HG02885 (cell line): ENCODE measurements around the gene EARS2.
"Not testable (repeated sequence)": the region's sequence is repeated elsewhere in the genome, so short reads cannot be mapped to it uniquely, and the experiment has no call there.

Experiments
- ATAC-seq: cut with Tn5 transposase; IDR thresholded peaks from one replicate; pipeline ENCODE4 v1.9.1; 2021; ENCODE audit warnings: mild to moderate bottlenecking; ENCODE audit not compliant: unreplicated experiment, poor library complexity

The EARS2 gene

DNA sequence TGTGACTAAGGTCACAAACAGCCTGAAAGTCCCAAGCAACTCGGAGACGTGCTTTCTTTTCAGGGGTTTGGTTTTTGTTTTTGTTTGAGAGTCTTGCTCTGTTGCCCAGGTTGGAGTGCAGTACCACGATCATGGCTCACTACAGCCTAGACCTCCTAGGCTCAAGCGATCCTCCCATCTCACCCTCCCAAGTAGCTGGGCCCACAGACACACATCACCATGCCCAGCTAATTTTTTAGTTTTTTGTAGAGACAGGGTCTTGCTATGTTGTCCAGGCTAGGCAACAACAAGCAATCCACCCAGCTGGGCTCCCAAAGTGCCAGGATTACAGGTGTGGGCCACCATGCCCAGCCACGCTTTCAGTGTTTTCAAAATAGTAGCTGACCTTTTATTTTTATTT is 27.1 kb downstream of the EARS2 start:
- ATAC-seq, result no peak

DNA sequence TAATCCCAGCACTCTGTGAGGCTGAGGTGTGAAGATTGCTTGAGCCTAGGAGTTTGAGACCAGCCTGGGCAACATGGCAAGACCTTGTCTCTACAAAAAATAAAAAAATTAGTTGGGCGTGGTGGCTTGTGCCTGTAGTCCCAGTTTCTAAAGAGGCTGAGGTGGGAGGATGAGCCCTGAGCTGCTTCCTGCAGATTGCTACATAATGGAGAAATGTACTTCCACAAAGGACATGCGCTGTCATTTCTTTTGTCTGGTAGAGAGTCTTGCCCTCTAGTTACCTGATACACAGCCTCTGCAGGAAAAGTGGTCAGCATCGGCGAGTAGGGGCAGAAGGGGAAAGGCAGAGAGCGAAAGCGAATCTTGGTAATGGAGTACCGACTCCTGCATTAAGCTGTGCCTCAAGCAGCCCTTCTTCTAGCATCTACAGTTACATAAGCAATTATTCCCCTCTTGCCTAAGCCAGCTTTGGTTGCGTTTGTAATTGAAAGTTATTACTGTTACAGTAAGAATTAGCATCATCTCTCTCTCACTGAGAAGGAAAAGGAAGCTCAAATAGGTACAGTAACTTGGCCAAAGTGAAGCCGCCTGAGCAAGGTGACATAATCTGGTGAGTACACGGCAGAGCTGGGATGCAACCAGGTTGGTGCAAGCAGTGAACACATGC is 28.4 kb downstream of the EARS2 start:
- ATAC-seq, result no peak

DNA sequence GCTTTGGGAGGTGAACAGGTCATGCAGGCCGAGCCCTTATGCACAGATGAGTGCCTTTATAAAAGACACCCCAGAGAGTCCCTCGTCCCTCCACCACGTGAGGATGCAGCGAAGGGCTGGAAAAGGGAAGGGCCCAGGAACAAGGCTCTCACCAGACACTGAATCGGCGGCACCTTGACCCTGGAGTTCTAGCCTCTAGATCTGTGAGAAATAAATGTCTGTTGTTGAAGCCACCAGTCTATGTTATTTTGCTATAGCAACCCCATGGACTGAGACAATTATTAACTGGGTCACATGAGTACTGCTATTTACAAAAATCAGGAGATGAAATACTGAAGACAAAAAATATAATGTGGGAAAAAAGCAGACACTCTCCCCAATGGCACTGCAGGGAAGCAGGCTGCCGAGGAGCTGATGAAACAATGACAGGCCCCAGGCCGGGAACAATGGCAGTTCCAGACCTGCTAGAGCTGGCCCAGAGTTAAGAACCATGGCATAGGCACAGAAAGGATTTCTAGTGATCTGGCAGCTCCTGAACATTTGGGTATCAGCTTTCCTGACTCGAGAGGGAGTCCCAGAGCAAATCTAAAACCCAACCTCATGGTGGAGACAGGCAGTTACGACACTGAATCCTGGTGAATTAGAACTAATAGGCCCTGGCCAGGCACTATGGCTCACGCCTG is 29.0 kb downstream of the EARS2 start:
- no peak for ATAC-seq

DNA sequence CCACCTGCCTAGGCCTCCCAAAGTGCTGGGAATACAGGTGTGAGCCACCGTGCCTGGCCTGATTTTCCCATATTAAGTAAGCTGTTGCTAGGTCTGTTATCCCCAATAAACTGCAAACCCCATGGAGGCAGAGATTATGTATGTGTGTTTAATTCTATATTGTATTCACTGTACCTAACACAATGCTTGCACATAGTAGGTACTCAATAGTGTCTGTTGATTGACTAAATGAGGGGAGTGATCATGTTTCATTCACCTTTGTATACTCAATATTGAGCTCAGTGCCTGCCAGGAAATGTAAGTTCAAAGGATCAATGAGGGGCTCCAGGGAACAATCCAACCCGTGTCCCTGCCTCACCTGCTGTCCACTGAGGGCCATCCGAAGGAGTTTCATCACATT is 32.3 kb downstream of the EARS2 start:
- ATAC-seq, result no peak

DNA sequence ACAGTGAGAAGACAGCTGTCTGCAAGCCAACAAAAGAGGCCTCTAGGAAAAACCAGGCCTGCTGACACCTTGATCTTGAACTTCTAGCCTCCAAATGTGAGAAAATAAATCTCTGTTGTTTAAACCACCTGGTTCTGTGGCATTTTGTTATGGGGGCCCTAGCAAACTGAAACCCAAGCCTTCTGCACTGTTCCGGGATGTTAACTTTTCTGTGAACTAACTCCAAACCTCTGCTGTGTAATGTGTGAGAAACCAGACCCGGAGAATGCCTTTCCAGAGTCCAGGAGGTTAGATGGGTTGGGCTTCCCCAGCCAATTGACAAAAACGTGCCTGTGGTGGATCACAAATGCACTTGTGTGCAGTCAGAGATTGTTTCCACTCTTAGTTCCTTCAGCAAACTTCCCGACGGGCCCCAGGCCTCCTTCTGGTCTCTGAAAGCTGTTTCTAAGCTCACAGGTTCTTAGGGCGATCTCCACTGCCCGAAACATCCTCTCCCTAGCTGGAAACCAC is 33.2 kb downstream of the EARS2 start:
- no peak for ATAC-seq

DNA sequence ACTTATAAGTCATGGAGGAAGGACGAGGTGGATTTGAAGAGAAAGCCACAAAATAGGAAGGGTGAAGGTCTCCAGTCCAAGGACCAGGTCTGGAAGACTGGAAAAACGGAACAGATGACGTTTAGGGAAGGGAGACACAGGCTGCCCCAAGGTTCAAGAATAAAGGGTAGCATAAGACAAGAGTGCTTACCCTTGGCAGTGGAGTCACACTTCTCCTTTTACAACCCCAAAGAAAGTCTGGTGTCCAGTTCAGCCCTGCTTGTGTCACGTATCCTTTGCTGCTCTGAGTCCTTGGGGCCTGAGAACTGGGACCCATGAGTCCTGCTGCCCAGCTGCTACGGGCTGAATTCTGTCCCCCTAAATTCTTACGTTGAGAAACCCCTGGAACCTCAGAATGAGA is 33.8 kb downstream of the EARS2 start:
- no peak for ATAC-seq

DNA sequence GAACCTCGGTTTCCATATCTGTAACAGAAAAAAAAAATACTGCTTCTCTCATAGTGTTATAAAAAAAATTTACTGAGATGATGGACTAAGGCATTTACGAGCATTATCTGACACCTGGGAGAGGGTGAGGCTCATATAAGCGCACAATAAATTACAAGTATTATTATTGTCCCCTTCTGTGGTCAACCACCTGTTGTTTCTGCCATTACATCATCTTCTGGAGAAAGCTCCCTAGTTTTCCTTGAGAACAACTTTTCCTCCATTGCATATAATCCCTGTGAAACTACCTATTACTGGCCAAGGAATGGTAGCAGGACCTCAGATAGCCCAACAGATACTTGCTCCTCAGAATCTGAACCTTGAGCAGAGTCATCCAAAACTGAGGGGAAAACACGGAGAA is 35.2 kb downstream of the EARS2 start:
- no peak for ATAC-seq

DNA sequence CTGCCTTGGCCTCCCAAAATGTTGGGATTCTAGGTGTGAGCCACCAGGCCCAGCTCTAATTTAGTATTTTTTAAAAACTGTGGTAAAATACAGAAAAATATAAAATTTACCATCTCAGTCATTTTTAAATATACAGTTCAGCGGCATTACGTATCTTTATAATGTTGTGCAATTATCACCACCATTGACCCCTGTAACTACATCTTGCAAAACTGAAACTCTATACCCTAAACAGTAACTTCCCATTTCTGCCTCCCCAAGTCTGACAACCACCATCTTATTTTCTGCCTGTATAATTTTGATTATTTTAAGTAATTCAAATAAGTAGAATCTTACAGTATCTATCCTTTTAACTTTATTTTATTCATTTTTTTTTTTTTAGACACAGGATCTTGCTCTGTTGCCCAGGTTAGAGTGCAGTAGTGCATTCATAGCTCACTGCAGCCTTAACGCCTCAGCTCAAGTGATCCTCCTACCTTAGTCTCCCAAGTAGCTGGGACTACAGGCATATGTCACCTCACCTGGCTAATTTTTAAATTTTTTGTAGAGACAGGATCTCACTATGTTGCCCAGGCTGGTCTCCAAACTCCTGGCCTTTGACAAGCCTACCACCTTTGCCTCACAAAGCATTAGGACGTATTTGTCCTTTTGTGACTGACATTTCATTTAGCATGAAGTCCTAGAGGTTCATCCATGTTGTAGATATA is 36.0 kb downstream of the EARS2 start:
- no peak for ATAC-seq

DNA sequence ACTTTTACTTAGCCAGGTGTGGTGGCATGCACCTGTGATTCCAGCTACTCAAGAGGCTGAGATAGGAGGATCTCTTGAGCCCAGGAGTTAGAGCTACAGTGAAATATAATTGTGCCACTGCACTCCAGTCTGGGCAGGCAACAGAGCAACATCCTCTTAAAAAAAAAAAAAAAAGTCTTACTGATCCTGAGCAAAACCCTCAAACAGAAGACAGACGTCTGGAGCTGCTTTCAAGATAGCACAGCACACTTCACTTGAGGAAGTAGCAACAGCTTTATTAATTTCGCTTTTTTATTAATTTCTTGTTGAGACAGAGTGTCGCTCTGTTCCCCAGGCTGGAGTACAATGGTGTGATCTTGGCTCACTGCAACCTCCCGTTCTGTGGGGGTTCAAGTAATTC is 36.6 kb downstream of the EARS2 start:
- ATAC-seq, result no peak

DNA sequence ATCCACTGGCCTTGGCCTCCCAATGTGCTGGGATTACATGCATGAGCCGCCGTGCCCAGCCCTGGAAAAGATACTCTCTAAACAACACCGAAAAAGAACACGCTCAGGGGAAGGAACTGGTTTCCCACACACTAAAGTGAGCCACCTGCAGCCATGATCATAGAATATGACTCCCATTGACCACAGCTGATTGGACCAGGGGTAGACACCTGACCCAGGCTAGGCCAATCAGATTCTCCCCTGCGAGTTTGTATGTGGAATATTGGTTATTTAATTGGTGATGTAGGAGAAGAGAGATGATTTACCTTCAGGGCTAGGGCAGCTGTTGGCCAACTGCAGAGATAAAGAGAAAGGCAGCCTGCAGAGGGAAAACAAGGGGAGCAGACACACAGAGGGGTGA is 37.9 kb downstream of the EARS2 start:
- ATAC-seq, result no peak

DNA sequence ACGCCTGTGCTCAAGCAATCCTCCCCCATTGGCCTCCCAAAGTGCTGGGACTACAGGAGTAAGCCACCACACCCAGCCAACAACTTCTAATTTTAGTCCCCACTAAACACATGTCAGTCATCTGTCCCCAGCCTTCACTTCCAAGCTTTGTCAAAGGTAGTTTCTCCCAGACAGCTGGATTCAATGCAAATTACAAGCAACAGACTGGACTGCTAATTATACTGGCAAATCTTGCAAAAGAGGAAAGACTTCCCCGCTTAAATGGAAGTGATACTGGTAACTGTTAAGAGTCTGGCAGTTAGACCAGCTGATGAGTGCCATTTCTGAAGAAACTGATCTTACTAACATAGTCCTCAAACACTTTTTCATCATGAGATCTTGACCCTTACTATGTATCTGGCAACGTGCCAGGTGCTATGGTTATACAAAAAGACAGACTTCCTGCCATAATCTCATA is 38.7 kb downstream of the EARS2 start:
- ATAC-seq, result no peak

DNA sequence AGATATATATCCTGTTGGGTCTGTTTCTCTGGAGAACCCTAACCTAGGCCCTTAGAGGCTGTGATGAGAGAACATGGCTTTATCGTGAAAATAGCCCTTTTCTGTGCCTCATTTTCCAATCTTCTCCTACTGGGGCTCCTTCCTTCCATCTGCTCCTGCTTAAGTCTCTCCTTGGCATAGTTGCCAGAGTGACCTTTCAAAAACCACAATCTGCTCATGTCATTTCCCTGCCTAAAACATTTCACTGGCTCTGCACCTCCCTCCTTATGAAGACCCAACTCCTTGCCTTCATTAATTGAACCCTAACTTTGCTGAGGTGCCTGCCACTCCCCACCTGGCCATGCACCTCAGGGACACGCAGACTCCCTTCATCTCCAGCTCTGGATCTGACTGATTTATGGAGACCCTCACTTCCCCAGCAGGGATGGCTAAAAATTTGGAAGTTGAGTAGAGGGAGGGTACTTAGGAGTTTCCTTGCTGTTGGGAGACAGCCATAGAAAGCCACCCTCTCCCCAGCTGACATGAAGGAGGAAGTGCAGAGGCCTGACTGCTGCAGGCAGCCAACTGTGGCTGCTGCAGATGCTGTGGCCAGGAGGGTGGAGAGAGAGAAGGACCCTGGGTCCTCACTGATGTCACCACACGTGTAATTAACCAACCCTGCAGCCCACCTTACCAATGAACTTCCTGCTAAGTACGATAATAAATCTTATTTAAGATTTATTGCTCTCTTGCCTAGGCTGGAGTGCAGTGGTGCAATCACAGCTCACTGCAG is 40.6 kb downstream of the EARS2 start:
- ATAC-seq, result no peak

DNA sequence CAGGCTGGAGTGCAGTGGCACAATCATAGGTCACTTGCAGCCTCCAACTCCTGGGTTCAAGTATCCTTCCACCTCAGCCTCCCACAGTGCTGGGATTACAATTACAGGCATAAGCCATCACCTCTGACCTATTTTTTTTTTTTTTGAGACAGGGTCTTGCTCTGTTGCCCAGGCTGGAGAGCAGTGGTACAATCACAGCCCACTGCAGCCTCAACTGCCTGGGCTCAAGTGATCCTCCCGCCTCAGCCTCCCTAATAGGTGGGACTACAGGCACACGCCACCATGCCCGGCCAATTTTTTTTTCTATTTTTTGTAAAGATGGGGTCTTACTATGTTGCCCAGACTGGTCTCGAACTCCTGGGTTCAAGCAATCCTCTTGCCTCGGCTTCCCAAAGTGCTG is 41.3 kb downstream of the EARS2 start:
- ATAC-seq, result no peak

DNA sequence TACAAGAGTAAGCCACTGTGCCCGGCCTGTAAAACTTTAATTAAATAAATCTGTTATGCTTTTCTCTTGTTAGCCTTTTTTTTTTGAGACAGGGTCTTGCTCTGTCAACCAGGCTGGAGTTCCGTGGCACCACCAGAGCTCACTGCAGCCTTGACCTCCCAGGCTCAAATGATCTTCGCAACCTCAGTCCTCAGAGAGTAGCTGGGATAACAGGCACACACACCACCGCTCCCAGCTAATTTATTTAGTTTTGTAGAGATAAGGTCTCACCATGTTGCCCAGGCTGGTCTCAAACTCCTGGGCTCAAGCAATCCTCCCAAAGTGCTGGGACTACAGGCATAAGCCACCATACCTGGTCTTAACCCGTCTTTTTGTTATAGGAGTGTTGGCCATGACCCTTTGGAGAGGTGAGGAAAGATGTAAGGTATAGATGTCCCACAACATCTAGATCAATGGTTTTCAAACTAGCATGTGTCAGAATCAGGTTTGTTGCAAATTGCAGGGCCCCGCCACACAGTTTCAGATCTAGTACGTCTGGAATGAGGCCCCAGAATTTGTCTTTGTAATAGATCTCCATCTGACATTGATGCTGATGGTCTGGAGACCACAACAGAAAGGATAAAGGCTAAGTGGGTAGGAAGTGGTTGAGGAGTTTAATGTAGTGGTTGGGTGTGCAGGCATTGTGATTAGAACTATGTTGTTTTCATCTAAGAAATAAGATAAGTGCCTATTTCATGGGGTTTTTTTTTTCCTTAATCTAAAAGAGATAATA is 42.6 kb downstream of the EARS2 start:
- no peak for ATAC-seq

DNA sequence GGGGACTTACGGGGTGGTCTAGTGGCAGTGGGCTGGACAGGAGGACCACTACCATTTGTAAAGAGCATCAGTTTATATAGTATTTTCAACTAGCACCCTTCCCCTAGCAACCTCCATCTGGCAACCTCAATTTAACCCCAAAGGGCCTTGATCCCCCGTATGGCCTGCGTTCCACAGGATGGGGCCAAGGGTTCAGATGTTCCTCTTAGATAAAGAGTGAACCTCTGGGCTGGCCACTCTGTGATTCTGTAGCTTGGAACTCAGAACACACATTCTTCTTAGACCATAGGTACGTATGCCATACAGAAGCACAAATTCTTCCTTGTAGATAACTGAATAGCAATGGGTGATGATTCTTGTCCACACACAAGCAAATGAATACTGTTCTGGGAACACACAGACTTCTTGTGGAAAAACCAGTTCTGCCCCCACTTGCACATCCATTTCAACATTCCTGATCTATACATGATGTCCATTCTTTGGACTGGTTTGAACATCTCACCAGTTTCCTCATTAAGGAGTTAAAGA is 44.9 kb downstream of the EARS2 start:
- no peak for ATAC-seq

DNA sequence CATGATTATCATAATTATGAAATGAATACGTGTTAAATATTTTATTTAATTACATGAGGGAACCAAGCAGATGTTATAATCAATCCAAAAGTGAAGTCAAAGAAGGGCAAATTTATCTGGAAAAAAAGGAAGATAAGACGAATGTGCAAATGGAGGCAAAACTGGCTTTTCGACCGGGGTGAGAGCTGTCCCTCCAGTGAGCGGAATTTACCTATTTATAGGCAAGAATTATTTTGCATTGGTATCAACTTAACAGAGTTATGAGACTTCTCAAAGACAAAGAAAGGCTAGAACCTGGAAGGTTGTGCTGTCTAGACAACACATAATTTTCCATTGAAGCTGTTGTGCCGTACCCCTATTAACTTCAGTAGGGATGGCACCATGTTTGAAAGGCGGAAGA is 45.4 kb downstream of the EARS2 start:
- ATAC-seq, result no peak

DNA sequence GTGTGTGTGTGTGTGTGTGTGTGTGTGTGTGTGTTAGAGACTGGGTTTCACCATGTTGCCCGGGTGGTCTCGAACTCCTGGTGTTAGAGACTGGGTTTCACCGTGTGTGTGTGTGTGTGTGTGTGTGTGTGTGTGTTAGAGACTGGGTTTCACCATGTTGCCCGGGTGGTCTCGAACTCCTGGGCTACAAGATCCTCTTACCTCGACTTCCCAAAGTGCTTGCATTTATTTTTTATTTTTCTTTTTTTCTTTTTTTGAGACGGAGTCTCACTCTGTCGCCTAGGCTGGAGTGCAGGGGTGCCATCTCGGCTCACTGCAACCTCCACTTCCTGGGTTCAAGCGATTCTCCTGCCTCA is 46.3 kb downstream of the EARS2 start:
- not testable (repeated sequence) for ATAC-seq

DNA sequence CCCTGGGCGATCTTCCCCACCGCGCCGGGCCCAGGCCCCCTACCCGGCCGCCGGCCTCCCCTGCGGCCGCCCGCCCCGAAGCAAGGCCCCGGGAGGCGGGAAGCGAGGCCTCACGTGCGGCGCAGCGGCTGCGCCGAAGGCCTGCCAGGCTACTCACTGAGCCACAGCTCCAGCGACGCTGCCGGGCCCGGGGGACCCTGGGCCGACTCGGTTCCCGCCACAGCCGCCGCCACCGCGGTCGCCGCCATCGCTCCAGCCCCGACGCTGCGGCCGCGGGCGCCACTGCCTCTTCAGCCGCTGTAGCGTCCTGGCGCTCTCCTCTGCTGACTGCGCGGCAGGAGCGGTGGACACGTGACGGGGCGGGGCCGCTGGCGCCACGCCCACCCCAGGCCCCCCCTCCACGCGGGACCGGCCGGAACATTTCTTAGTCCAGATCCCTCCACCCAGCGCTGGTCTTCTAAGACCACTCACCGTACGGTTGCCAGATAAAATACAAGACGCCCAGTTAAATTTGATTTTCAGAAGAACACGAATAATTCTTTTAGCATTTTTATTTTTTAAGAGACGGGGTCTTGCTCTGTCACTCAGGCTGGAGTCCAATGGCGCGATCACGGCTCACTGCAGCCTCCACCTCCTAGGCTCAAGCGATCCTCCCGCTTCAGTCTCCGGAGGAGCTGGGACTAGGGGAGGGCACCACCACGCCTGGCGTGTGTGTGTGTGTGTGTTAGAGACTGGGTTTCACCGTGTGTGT is 46.8 kb downstream of the EARS2 start, which contains the start of gene GGA2:
TSS of gene GGA2 (minus strand) at position 331 of the 751 bp plus-strand sequence. CDS start at position 248, 83 bp downstream.
- ATAC-seq, result peak; percentile 88

DNA sequence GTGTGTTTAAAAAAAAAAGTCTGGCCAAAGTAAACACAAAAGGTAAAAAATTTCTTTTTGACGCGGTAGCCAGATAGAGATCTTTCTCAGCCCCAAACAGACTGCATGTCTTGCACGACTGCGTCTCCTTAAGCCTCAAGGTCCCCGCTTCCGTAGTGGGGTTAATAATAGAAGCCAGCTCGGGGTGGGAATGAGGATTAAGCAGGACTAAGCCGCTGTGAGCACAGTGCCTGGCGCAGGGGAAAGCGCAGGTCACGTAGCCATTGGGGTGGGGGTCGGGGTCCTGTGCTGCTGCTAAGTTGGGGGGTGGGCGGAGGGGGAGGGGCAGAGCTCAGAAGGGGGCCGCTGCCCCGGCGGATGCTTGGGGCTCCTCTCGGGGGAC is 47.4 kb downstream of the EARS2 start:
- peak; percentile 20 for ATAC-seq
